ENCODE results near the gene RADX. TPM values are rescaled to one million over a fixed set of nuclear protein-coding genes. Genes with fewer than 3 reads are reported as not detected.

The RADX gene
- total RNA-seq, 1 donor from 2014 or later: 10.0 TPM

GRCh38 chrX:106725931-106726330, 114.2 kb downstream of the RADX start:
- no peak for DNase-seq (ENCODE audit: low read depth)
- TF ChIP-seq CTCF (IDR thresholded peaks at IDR 0.05; ENCODE audit: insufficient read depth, low read length, poor library complexity, severe bottlenecking): no peak
- peak overlapping the region; percentile 57 for H3K4me3 ChIP-seq (ENCODE audit: low read depth, low read length)
- H3K36me3 ChIP-seq (ENCODE audit: control insufficient read depth, insufficient read depth, low read length): no peaks in the 10 kb centered on the region
- peaks cover 2% of the 10 kb centered on the region for H3K27me3 ChIP-seq (ENCODE audit: control insufficient read depth, insufficient read depth, low read length)

- no peak for TF ChIP-seq CTCF (IDR thresholded peaks at IDR 0.05; ENCODE audit: insufficient read depth, low read length, poor library complexity, severe bottlenecking)
- no peak for DNase-seq (ENCODE audit: low read depth)
- Histone ChIP-seq H3K4me3 (ENCODE audit: low read depth, low read length) (peak within 1 kb of the TSS; percentile 57), H3K36me3 (ENCODE audit: control insufficient read depth, insufficient read depth, low read length) (no peaks in the 10 kb centered on the region), H3K27me3 (ENCODE audit: control insufficient read depth, insufficient read depth, low read length) (peaks cover 2% of the 10 kb centered on the region)
Observed at GRCh38 chrX:106726485-106727437, 115.0 kb downstream of the RADX start, which contains the start of gene RNF128. Gene RNF128, plus strand, starts transcription at chrX:106726701. Its CDS starts 213 bp downstream, at chrX:106726914.

GRCh38 chrX:106728337-106728736, 116.6 kb downstream of the RADX start:
- H3K27me3 ChIP-seq (ENCODE audit: control insufficient read depth, insufficient read depth, low read length): peaks cover 2% of the 10 kb centered on the region

More at GRCh38 chrX:106728337-106728736, 116.6 kb downstream of the RADX start:
- no peaks in the 10 kb centered on the region for H3K36me3 ChIP-seq (ENCODE audit: control insufficient read depth, insufficient read depth, low read length)
- TF ChIP-seq CTCF (IDR thresholded peaks at IDR 0.05; ENCODE audit: insufficient read depth, low read length, poor library complexity, severe bottlenecking): no peak
- DNase-seq (ENCODE audit: low read depth): no peak
- H3K4me3 ChIP-seq (ENCODE audit: low read depth, low read length): no peak overlapping the region

Other genes starting within 250 kb of the RADX start
- 0.33 and 1.8 TPM in 2 replicates for gene RNF128, start 114.7 kb downstream of the RADX start, total RNA-seq
- 1.3 and 1.8 TPM in 2 replicates for gene TBC1D8B, start 190.7 kb downstream of the RADX start, total RNA-seq